B cell (primary cell): ENCODE results near the gene ADAMTS2.

Experiments
- EZH2 ChIP-seq: IDR thresholded peaks from 2 replicates; pipeline ENCODE4 v1.6.1; 2012; ENCODE audit warnings: borderline replicate concordance, low read depth, mild to moderate bottlenecking, moderate library complexity, low read length; ENCODE audit not compliant: insufficient read depth, poor library complexity, severe bottlenecking
- TF ChIP-seq, protein P1 (sequence below): fragments of 200-600 bp; IDR thresholded peaks from one replicate; pipeline ENCODE4 v1.8.0; 2022; ENCODE audit warnings: antibody characterized with exemption, mild to moderate bottlenecking

DNA sequence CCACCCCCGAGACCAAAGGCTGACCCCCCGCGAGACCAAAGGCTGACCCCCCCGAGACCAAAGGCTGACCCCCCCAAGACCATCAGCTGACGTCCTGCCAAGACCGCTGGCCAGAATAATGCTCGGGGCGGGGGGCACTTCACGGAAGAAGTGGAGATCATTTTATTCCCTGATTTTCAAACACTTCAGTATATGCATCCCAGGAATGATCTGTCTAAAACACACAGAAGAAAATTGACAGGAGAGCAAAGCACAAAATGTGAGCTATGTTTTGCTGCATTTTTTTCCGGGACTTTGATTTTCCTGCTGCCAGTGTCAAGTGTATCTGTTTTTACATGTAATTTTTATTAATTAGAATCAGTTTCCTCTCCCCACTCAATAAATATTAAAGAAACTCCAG, 67.1 kb downstream of the ADAMTS2 start:
- no peak for TF ChIP-seq EZH2
- TF ChIP-seq, protein P1, sequence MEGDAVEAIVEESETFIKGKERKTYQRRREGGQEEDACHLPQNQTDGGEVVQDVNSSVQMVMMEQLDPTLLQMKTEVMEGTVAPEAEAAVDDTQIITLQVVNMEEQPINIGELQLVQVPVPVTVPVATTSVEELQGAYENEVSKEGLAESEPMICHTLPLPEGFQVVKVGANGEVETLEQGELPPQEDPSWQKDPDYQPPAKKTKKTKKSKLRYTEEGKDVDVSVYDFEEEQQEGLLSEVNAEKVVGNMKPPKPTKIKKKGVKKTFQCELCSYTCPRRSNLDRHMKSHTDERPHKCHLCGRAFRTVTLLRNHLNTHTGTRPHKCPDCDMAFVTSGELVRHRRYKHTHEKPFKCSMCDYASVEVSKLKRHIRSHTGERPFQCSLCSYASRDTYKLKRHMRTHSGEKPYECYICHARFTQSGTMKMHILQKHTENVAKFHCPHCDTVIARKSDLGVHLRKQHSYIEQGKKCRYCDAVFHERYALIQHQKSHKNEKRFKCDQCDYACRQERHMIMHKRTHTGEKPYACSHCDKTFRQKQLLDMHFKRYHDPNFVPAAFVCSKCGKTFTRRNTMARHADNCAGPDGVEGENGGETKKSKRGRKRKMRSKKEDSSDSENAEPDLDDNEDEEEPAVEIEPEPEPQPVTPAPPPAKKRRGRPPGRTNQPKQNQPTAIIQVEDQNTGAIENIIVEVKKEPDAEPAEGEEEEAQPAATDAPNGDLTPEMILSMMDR: no peak
